Sigmoid colon (tissue), 7 donors: ENCODE results near the gene ZNF77. TPM values are rescaled to one million over a fixed set of nuclear protein-coding genes. Genes with fewer than 3 reads are reported as not detected.
A peak's percentile ranks its signal among the peaks of the same experiment; 100 is the strongest.
"Not testable (repeated sequence)": the region's sequence is repeated elsewhere in the genome, so short reads cannot be mapped to it uniquely, and the experiment has no call there.

ENCODE experiments used
- DNase-seq: peaks from one replicate; pipeline ENCODE4 v3.0.0-alpha.2; 2019
- H3K27ac ChIP-seq, 4 donors: fragments of 200-600 bp; sonication (generic); one replicate each; pipeline ENCODE4 v1.5.1; 2016 to 2019; ENCODE audit warnings: mild to moderate bottlenecking in 1 of 4
- H3K27me3 ChIP-seq, 3 donors: fragments of 200-600 bp; sonication (generic); one replicate each; pipeline ENCODE4 v1.5.1; 2019; ENCODE audit warnings: mild to moderate bottlenecking in 1 of 3
- H3K36me3 ChIP-seq, 4 donors: fragments of 200-600 bp; sonication (generic); one replicate each; pipeline ENCODE4 v1.5.1; 2016 to 2019
- H3K4me1 ChIP-seq, 4 donors: fragments of 200-600 bp; sonication (generic); one replicate each; pipeline ENCODE4 v1.5.1; 2017 to 2019
- H3K4me3 ChIP-seq, 4 donors: fragments of 200-600 bp; sonication (generic); one replicate each; pipeline ENCODE4 v1.5.1; 2017 to 2019; ENCODE audit warnings: mild to moderate bottlenecking in 2 of 4, moderate library complexity in 1 of 4
- H3K9me3 ChIP-seq, 4 donors: fragments of 200-600 bp in 3 of 4; sonication (generic) in 3 of 4; one replicate each; pipeline versions ENCODE4 v1.5.1 to v1.6.1; 2013 to 2019
- EP300 ChIP-seq, 4 donors: sonication (generic); formaldehyde crosslinking; IDR thresholded peaks; one replicate each; pipeline ENCODE4 v1.6.1; 2017; ENCODE audit warnings: antibody characterized with exemption in 4 of 4
- POLR2A ChIP-seq, 2 donors: fragments of 450-650 bp; IDR thresholded peaks; one replicate each; pipeline ENCODE4 v1.6.1; 2016; ENCODE audit warnings: antibody characterized with exemption in 2 of 2, mild to moderate bottlenecking in 2 of 2, moderate library complexity in 2 of 2
- POLR2AphosphoS5 ChIP-seq, 4 donors: sonication (generic); formaldehyde crosslinking; IDR thresholded peaks; one replicate each; pipeline ENCODE4 v1.6.1; 2017; ENCODE audit warnings: antibody characterized with exemption in 4 of 4
- WGBS, 2 donors: extraction: QIAGEN DNeasy Blood & Tissue Kit; methylation state at CpG; one replicate each; pipeline ENCODE4 v1.1.7; 2013; 5-methylcytosine and 5-hydroxymethylcytosine counted together
- intact Hi-C: fragments of 100-400 bp; cut with DNase I; formaldehyde crosslinking; loops from one replicate; pipeline ENCODE4 v1.15.1; 2023
- polyA plus RNA-seq, 3 donors: library from polyadenylated mRNA; stranded (reverse); fragments of 200-250 nt; gene quantifications; one replicate each; pipeline ENCODE4 v1.2.3, GENCODE V29; 2013
- total RNA-seq, 4 donors: library from RNA; depleted of rRNA; stranded (reverse); fragments of >200 nt; gene quantifications; one replicate each; pipeline ENCODE4 v1.1.0, GENCODE V29; 2016
- TF ChIP-seq, protein P1 (sequence below), 4 experiments: fragments of 450-650 bp in 3 of 4; fragments of 200-600 bp in 1 of 4; IDR thresholded peaks; one replicate each; pipeline ENCODE4 v1.5.1; 2016 to 2019; ENCODE audit warnings: antibody characterized with exemption in 4 of 4, mild to moderate bottlenecking in 3 of 4, moderate library complexity in 2 of 4
- donor health status: healthy with polysubstance abuse.
- donor health status: Bipolar disorder and iron deficiency.
- donor health status: healthy.

Gene ZNF77
- total and polyA plus RNA-seq, 7 donors: 1.8 to 8.2 (median 3.4) TPM

DNA sequence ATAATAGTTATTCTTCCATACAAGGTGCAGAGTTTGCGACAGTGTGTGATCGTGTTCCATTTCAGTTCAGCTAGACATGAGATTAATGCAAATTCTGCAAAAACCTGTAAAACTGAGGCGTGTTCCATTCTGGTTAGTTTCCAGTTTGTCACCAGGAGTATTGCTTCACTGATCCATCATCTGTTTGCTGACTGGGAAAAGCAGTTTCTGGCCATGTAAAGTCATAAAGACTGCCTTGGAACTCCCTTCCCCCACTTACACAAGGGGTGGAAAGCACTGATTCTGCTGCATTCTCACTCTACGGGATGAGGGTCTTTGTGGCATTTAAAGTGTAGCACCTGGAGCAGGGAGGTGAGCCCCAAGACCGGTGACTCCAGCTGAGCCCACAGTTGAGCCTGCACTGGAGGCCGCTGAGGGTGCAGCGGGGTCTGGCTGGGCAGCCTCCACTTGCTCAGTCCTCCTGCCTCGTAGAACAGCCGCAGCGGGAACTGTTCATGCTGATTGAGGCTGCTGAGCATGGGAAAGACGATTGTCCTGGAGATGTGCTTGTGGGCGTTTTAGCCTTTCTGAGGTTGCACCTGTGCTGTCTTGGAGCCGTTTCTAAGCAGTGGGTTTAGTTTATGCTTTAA is 42.1 kb downstream of the ZNF77 start:
- WGBS, 2 donors: 73 to 81% methylated on average over 13 of the region's 13 CpGs
- Histone ChIP-seq H3K4me1 (peaks cover 0 to 14% (median 9%) of the 10 kb centered on the region in 4 donors), H3K4me3 (no peak overlapping the region), H3K27ac (no peak overlapping the region), H3K27me3 (no peaks in the 10 kb centered on the region), H3K9me3 (no peaks in the 10 kb centered on the region), H3K36me3 (no peaks in the 10 kb centered on the region)
- intact Hi-C loops: loop anchor here (5.0 kb wide), 1 partner anchor 40 kb away; the partner anchor contains the start of gene ZNF77
- no peak for DNase-seq
- TF ChIP-seq EP300 (IDR thresholded peaks at IDR 0.05): no peak
- TF ChIP-seq POLR2A (IDR thresholded peaks at IDR 0.05): no peak
- no peak for TF ChIP-seq POLR2AphosphoS5 (IDR thresholded peaks at IDR 0.05)
- TF ChIP-seq, protein P1, sequence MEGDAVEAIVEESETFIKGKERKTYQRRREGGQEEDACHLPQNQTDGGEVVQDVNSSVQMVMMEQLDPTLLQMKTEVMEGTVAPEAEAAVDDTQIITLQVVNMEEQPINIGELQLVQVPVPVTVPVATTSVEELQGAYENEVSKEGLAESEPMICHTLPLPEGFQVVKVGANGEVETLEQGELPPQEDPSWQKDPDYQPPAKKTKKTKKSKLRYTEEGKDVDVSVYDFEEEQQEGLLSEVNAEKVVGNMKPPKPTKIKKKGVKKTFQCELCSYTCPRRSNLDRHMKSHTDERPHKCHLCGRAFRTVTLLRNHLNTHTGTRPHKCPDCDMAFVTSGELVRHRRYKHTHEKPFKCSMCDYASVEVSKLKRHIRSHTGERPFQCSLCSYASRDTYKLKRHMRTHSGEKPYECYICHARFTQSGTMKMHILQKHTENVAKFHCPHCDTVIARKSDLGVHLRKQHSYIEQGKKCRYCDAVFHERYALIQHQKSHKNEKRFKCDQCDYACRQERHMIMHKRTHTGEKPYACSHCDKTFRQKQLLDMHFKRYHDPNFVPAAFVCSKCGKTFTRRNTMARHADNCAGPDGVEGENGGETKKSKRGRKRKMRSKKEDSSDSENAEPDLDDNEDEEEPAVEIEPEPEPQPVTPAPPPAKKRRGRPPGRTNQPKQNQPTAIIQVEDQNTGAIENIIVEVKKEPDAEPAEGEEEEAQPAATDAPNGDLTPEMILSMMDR (IDR thresholded peaks at IDR 0.05): no peak

DNA sequence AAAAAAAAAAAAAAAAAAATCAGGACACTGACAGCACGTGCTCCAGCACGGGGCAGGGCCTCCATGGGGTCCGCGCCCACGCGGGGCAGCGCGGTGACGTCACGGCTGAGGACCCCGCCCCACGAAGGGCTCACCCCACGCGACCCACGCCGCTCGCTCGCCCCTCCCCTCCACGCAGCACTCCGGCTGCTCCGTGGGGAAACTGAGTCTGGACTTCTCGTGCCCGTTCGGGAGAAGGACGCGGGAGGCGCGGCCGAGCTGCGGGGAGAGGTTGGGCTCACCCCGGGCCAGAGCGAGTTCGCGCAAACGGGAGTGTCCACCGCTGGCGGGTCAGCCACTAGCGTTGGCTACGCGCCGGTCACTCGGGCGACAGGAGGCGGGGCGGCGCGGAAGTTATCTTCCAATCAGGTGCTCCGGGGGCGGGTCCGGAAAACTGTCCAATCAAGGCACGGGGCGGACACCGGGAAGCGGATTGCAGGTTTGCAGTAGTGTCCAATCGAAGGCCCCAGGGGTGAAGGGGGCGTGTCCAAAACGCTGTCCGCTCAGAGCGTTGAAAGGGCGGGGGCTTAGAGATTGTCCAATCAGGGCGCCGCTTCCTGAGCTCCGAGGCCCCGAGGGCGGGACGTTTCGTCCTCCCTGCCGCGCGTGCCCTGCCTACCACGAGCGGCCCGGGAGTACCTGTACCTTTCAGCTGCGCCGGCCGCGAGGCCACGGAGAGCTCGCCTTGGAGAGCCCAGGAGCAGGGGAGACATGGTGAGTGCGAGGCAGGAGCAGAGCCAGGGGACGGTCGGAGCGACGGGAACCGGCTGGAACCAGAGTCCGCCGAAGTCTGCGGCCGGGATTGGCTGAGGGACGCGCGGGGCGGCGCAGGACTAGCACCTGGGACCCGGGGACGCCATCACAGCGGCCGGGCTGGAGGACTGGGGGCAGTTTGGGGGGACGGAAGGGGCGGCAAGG is 44.2 kb downstream of the ZNF77 start, which contains the start of gene ZNF57:
Gene ZNF57 (plus strand): TSS at position 633 of the 957 bp plus-strand sequence. CDS start 118 bp downstream, at position 751.
- H3K9me3 ChIP-seq: peaks cover 0 to 5% (median 0%) of the 10 kb centered on the region in 4 donors
- intact Hi-C loops: loop anchor here (5.0 kb wide), 1 partner anchor 42 kb away; the partner anchor contains the start of gene ZNF77
- 1% methylated on average over 100 of the region's 100 CpGs for WGBS, 2 donors

DNA sequence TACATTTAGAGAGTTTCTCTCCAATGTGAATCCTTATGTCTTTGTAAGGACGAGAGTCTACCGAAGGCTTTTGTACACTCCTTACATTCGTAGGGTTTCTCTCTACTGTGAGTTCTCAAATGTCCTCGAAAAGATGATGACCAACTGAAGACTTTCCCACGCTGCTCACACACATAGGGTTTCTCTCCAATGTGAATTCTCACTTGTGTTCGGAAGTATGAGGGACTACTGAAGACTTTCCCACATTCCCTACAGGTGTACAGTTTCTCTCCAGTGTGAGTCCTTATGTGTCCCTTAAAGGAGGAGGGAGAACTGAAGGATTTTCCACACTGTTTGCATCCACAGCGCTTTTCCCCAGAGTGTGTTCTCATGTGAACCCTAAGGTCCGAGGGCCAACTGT is 48.1 kb downstream of the ZNF77 start:
- H3K4me1 ChIP-seq: peaks cover 0 to 9% (median 6%) of the 10 kb centered on the region in 4 donors
- no peak overlapping the region for H3K27ac ChIP-seq
- WGBS, 2 donors: 81 to 82% methylated on average over 8 of the region's 8 CpGs
- DNase-seq: no peak
- H3K27me3 ChIP-seq: no peaks in the 10 kb centered on the region
- no peaks in the 10 kb centered on the region for H3K36me3 ChIP-seq
- H3K4me3 ChIP-seq: no peak overlapping the region
- intact Hi-C loops: no loop called here
- H3K9me3 ChIP-seq: peaks cover 0 to 5% (median 0%) of the 10 kb centered on the region in 4 donors
- no peak for TF ChIP-seq POLR2AphosphoS5 (IDR thresholded peaks at IDR 0.05)
- TF ChIP-seq, protein P1 (IDR thresholded peaks at IDR 0.05): no peak
- TF ChIP-seq POLR2A (IDR thresholded peaks at IDR 0.05): no peak
- no peak for TF ChIP-seq EP300 (IDR thresholded peaks at IDR 0.05)

More for the DNA sequence above, 44.2 kb downstream of the ZNF77 start, which contains the start of gene ZNF57:
- TF ChIP-seq, protein P1 (IDR thresholded peaks at IDR 0.05): no peak
- TF ChIP-seq POLR2A (IDR thresholded peaks at IDR 0.05): peak; percentile 37 to 42
- TF ChIP-seq EP300 (IDR thresholded peaks at IDR 0.05): no peak
- peak in 3 of 4 donors; percentile 34 to 73 (median 62) for TF ChIP-seq POLR2AphosphoS5 (IDR thresholded peaks at IDR 0.05)
- Histone ChIP-seq H3K4me3 (peak within 1 kb of the TSS; percentile 61 to 83 (median 67)), H3K27me3 (no peaks in the 10 kb centered on the region), H3K36me3 (no peaks in the 10 kb centered on the region), H3K4me1 (peaks cover 0 to 14% (median 9%) of the 10 kb centered on the region in 4 donors), H3K27ac (peak within 1 kb of the TSS; percentile 81 to 92 (median 86))
- peak; percentile 100 for DNase-seq

DNA sequence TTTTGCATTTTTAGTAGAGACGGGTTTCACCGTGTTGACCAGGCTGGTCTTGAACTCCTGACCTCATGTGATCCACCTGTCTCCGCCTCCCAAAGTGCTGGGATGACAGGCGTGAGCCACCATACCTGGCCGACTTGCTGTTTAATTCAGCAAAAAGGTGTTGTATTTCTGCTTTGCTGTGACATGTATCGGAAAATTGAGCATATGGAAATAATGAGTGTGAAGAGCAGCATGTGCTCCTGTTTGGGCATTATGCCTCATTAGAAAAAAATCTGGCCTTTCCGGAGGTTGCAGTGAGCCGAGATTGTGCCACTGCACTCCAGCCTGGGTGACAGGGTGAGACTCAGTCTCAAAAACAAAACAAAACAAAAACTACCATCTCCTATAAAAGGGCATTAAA is 54.2 kb downstream of the ZNF77 start:
- H3K27ac ChIP-seq, H3K36me3 ChIP-seq, H3K9me3 ChIP-seq, intact Hi-C loops, H3K27me3 ChIP-seq, DNase-seq, H3K4me3 ChIP-seq, H3K4me1 ChIP-seq: not testable (repeated sequence)
- WGBS, 2 donors: 77 to 88% methylated on average over 8 of the region's 8 CpGs
